Measurements from ENCODE around the gene ST8SIA2. TPM values are rescaled to one million over a fixed set of nuclear protein-coding genes. Genes with fewer than 3 reads are reported as not detected.

The ST8SIA2 gene
- total and polyA plus RNA-seq, 2 experiments from 2014 or later: 0.87 to 1.1 TPM

DNA sequence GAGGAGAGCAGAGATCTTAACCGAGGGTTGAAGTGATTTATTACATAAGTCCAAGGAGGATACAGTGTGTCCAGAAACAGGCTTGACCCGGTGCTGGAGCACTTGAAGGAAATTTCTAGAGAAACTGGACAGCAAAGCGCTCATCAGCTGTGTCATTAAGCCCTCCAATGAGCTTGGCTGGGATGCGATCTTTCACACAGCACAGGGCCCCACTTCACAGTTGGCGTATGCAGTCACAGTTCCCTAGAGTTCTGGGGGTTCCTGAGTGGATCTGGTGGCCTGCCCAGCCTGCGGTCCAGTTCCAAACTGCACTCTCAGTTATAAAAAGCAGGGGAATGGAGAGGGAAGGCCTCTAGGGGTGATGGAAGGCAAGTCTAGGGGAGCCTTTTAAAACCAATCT lies 13.6 kb downstream of the ST8SIA2 start:
- no peak overlapping the region for H3K4me3 ChIP-seq
- H3K27me3 ChIP-seq: peaks cover 12% of the 10 kb centered on the region
- H3K4me2 ChIP-seq: no peak overlapping the region
- no peaks in the 10 kb centered on the region for H3K36me3 ChIP-seq (replicated peaks; ENCODE audit: insufficient read depth, low read depth)
- TF ChIP-seq EZH2phosphoT487 (IDR thresholded peaks at IDR 0.05; ENCODE audit: low read depth, severe bottlenecking, unreplicated experiment) (no peak), EZH2 (IDR thresholded peaks at IDR 0.05; ENCODE audit: borderline replicate concordance) (no peak)
- TF ChIP-seq, protein P1, sequence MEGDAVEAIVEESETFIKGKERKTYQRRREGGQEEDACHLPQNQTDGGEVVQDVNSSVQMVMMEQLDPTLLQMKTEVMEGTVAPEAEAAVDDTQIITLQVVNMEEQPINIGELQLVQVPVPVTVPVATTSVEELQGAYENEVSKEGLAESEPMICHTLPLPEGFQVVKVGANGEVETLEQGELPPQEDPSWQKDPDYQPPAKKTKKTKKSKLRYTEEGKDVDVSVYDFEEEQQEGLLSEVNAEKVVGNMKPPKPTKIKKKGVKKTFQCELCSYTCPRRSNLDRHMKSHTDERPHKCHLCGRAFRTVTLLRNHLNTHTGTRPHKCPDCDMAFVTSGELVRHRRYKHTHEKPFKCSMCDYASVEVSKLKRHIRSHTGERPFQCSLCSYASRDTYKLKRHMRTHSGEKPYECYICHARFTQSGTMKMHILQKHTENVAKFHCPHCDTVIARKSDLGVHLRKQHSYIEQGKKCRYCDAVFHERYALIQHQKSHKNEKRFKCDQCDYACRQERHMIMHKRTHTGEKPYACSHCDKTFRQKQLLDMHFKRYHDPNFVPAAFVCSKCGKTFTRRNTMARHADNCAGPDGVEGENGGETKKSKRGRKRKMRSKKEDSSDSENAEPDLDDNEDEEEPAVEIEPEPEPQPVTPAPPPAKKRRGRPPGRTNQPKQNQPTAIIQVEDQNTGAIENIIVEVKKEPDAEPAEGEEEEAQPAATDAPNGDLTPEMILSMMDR (IDR thresholded peaks at IDR 0.05; ENCODE audit: poor library complexity): no peak
- no peaks in the 10 kb centered on the region for H3K79me2 ChIP-seq
- DNase-seq (ENCODE audit: low spot score): no peak
- H3K9me3 ChIP-seq (ENCODE audit: low read depth): no peaks in the 10 kb centered on the region
- no peak overlapping the region for H2AFZ ChIP-seq
- WGBS (ENCODE audit: low lambda C conversion rate, missing lambda C conversion rate): 85% methylated on average over 6 of the region's 6 CpGs
- no peak overlapping the region for H3K27ac ChIP-seq
- H3K9me2 ChIP-seq (replicated peaks; ENCODE audit: insufficient read depth): no peaks in the 10 kb centered on the region
- H4K20me1 ChIP-seq (ENCODE audit: insufficient read depth, poor library complexity, severe bottlenecking): no peaks in the 10 kb centered on the region
- no peaks in the 10 kb centered on the region for H3K4me1 ChIP-seq (ENCODE audit: insufficient read depth)

DNA sequence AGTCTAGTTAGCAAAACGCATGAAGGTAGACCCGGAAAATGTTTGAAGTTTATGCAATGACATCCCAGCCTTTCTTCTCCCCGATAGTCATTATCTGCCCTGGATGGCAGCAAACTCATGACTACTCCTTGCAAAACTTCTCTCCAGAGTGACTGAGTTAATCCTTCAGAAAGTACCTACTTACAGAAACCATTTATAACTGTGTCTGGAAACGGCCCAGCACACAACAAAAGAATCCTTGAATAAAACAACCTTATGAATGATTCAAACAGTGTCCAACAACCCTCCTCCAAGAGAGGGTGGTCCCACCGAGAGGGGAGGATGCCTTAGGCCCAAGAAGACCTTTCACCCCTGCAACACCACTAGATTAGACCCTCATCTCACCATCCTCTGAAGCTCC lies 14.2 kb downstream of the ST8SIA2 start:
- Histone ChIP-seq H3K9me3 (ENCODE audit: low read depth) (no peaks in the 10 kb centered on the region), H3K36me3 (replicated peaks; ENCODE audit: insufficient read depth, low read depth) (no peaks in the 10 kb centered on the region), H2AFZ (no peak overlapping the region), H3K27me3 (peaks cover 12% of the 10 kb centered on the region), H3K79me2 (no peaks in the 10 kb centered on the region), H3K4me3 (no peak overlapping the region), H4K20me1 (ENCODE audit: insufficient read depth, poor library complexity, severe bottlenecking) (no peaks in the 10 kb centered on the region), H3K4me2 (no peak overlapping the region), H3K27ac (no peak overlapping the region), H3K9me2 (replicated peaks; ENCODE audit: insufficient read depth) (no peaks in the 10 kb centered on the region), H3K4me1 (ENCODE audit: insufficient read depth) (no peaks in the 10 kb centered on the region)
- no peak for DNase-seq (ENCODE audit: low spot score)
- 51% methylated on average over 5 of the region's 5 CpGs for WGBS (ENCODE audit: low lambda C conversion rate, missing lambda C conversion rate)
- TF ChIP-seq EZH2phosphoT487 (IDR thresholded peaks at IDR 0.05; ENCODE audit: low read depth, severe bottlenecking, unreplicated experiment): no peak
- TF ChIP-seq, protein P1 (IDR thresholded peaks at IDR 0.05; ENCODE audit: poor library complexity): no peak
- TF ChIP-seq EZH2 (IDR thresholded peaks at IDR 0.05; ENCODE audit: borderline replicate concordance): no peak

DNA sequence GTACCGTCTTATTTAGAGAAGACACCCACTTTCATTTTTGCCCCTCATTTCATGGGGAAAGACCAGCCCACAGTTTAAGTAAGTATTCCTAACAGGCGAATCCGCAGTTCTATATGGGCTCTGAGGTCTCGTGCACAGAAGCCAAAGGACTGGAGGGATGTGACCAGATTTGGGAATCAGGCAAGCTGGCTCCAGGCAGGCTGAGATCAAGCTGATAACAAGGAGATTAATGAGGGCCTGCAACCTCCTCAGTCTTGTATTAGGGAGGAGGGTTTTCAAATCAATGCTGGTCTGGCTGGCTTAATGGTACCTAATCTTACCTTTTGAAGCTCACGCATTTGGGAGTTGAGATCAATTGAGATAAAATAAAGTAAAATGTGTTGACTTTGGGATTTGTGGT lies 15.3 kb downstream of the ST8SIA2 start:
- Histone ChIP-seq H3K4me2 (no peak overlapping the region), H3K27me3 (peaks cover 8% of the 10 kb centered on the region), H2AFZ (no peak overlapping the region), H3K27ac (no peak overlapping the region), H3K9me2 (replicated peaks; ENCODE audit: insufficient read depth) (no peaks in the 10 kb centered on the region), H3K36me3 (replicated peaks; ENCODE audit: insufficient read depth, low read depth) (no peaks in the 10 kb centered on the region), H3K9me3 (ENCODE audit: low read depth) (no peaks in the 10 kb centered on the region), H3K4me3 (no peak overlapping the region), H4K20me1 (ENCODE audit: insufficient read depth, poor library complexity, severe bottlenecking) (no peaks in the 10 kb centered on the region), H3K4me1 (ENCODE audit: insufficient read depth) (no peaks in the 10 kb centered on the region), H3K79me2 (no peaks in the 10 kb centered on the region)
- TF ChIP-seq, protein P1 (IDR thresholded peaks at IDR 0.05; ENCODE audit: poor library complexity): no peak
- TF ChIP-seq EZH2phosphoT487 (IDR thresholded peaks at IDR 0.05; ENCODE audit: low read depth, severe bottlenecking, unreplicated experiment) (no peak), EZH2 (IDR thresholded peaks at IDR 0.05; ENCODE audit: borderline replicate concordance) (no peak)
- no peak for DNase-seq (ENCODE audit: low spot score)
- 63% methylated on average over 5 of the region's 5 CpGs for WGBS (ENCODE audit: low lambda C conversion rate, missing lambda C conversion rate)

DNA sequence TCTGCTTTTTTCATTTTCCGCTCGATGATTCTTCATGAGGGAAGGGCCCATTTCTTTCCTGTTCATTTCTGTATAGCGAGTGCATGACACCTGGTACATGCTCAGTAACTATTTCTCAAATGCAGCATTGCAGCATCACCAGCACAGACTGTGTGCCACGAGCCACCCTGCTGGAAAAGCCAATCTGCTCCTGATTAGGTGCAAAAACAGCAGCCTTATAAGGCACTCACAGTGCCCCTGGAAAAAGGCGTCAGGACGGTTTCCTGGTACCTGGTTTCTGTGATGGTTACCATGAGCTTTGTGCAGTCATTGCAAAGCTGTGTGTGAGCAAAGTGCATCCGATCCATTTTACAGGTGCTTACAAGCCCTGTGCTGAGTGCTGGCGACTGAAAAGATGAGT lies 15.8 kb downstream of the ST8SIA2 start:
- H4K20me1 ChIP-seq (ENCODE audit: insufficient read depth, poor library complexity, severe bottlenecking): no peaks in the 10 kb centered on the region
- no peaks in the 10 kb centered on the region for H3K9me2 ChIP-seq (replicated peaks; ENCODE audit: insufficient read depth)
- H3K4me2 ChIP-seq: no peak overlapping the region
- 64% methylated on average over 8 of the region's 8 CpGs for WGBS (ENCODE audit: low lambda C conversion rate, missing lambda C conversion rate)
- DNase-seq (ENCODE audit: low spot score): no peak
- H3K9me3 ChIP-seq (ENCODE audit: low read depth): no peaks in the 10 kb centered on the region
- no peak overlapping the region for H3K4me3 ChIP-seq
- H3K27ac ChIP-seq: no peak overlapping the region
- H2AFZ ChIP-seq: no peak overlapping the region
- H3K27me3 ChIP-seq: peaks cover 8% of the 10 kb centered on the region
- no peaks in the 10 kb centered on the region for H3K4me1 ChIP-seq (ENCODE audit: insufficient read depth)
- no peaks in the 10 kb centered on the region for H3K79me2 ChIP-seq
- TF ChIP-seq, protein P1 (IDR thresholded peaks at IDR 0.05; ENCODE audit: poor library complexity): no peak
- no peak for TF ChIP-seq EZH2 (IDR thresholded peaks at IDR 0.05; ENCODE audit: borderline replicate concordance)
- TF ChIP-seq EZH2phosphoT487 (IDR thresholded peaks at IDR 0.05; ENCODE audit: low read depth, severe bottlenecking, unreplicated experiment): no peak
- no peaks in the 10 kb centered on the region for H3K36me3 ChIP-seq (replicated peaks; ENCODE audit: insufficient read depth, low read depth)

All from hepatocyte (in vitro differentiated cells).